Right renal pelvis (tissue), 4 donors: ENCODE results near the gene MCFD2. TPM values are rescaled to one million over a fixed set of nuclear protein-coding genes. Genes with fewer than 3 reads are reported as not detected.

Experiments
- DNase-seq, 4 donors: peaks; one replicate each; pipeline ENCODE4 v3.0.0-alpha.2; 2013; ENCODE audit warnings: low read depth in 4 of 4, low spot score in 3 of 4, missing footprints in 1 of 4
- polyA plus RNA-seq, 4 donors: library from polyadenylated mRNA; unstranded; fragments of 120-200 nt; gene quantifications; one replicate each; pipeline ENCODE4 v1.2.1, GENCODE V29; 2013; ENCODE audit not compliant: insufficient read length in 4 of 4

The MCFD2 gene
- polyA plus RNA-seq, 4 donors = 85.1 to 108 (median 101) TPM

DNA sequence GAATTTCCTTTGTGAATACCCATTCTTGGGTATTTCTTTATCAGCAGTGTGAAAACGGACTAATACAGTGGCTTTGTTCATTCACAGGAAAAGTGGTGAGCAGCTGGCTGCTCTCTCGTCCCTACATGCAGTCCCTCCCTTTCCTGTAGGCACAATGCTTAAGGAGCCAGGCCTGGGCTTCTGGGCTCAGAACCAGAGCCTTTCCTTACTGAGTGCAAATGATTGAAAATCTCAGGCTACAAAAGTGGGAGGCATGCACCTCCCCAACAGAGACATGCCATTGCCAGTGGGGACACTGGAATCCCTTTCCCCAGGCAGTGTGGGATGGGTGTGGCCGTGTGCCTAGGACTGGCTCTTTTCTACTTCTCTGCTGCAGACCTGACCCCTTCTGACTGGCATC lies 61.3 kb downstream of the MCFD2 start:
- no peak for DNase-seq

DNA sequence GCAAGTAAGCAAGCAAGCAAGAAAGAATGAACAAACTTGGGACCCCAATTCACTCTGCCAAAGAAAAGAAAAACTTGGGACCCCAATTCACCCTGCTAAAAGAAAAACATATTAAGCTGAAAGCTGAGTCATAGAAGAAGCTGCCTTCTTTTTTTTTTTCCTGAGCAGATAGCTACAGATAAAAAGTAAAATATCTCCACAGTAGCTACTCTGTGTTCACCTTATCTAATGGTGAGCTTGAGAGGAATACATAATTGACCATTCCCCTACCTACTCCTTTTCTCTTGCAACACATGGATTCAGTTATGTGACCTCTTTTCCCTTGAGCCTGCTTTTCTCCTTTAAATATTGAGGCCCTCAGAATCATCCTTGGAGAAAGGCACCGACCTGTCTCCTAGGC lies 63.0 kb downstream of the MCFD2 start:
- no peak for DNase-seq

- DNase-seq = no peak
Observed at GRCh38 chr2:46852124-46852523, 63.5 kb downstream of the MCFD2 start.

Other genes with a start within 250 kb of the MCFD2 start
- gene SOCS5, start 216.5 kb downstream of the MCFD2 start, polyA plus RNA-seq = 10 to 100 TPM; 26.8 to 36.4 (median 33.3) TPM
- 10 to 100 TPM in 3 of 4 donors, 1 to 10 TPM in 1; 9.5 to 13.3 (median 11.4) TPM for gene TTC7A, start 25.4 kb upstream of the MCFD2 start, polyA plus RNA-seq
- under 1 TPM in 2 of 4 donors, not detected in 2; 0.22 to 0.24 TPM for gene STPG4, start 239.5 kb upstream of the MCFD2 start, polyA plus RNA-seq